H1 (cell line): Measurements from ENCODE around the gene SIPA1L3. TPM values are rescaled to one million over a fixed set of nuclear protein-coding genes. Genes with fewer than 3 reads are reported as not detected.

Experiments used
- CTCF ChIA-PET: fragments of 300-600 bp; sonication (Branson Sonifier 250); formaldehyde crosslinking; loops from one replicate; lab custom pipeline; 2021; ENCODE audit not compliant: partially characterized antibody; lab: Charles Lee
- POLR2A ChIA-PET: fragments of 300-600 bp; sonication (Branson Sonifier 250); formaldehyde crosslinking; loops from one replicate; lab custom pipeline; 2021; ENCODE audit warnings: inconsistent platforms; ENCODE audit not compliant: partially characterized antibody; lab: Charles Lee
- DNase-seq, 2 experiments: peaks; one replicate each; pipeline versions ENCODE4 v3.0.0 to v3.0.0-alpha.2; 2010 to 2022; ENCODE audit warnings: low spot score in 2 of 2, low read depth in 1 of 2, mixed read lengths in 1 of 2
- FAIRE-seq: peaks from 2 replicates; lab custom pipeline; 2011; peaks lifted over from hg19 to GRCh38; lab: Jason Lieb, UNC
- H2AFZ ChIP-seq: 2 replicates; pipeline ENCODE4 v1.8.1; 2012; ENCODE audit warnings: low read length, inconsistent platforms
- H2AK5ac ChIP-seq: 2 replicates; pipeline ENCODE4 v1.6.1; 2013; ENCODE audit warnings: low read depth, low read length
- H2BK120ac ChIP-seq: replicated peaks from 2 replicates; pipeline ENCODE3; 2013; ENCODE audit warnings: low read depth, low read length, inconsistent platforms
- H2BK12ac ChIP-seq: 2 replicates; pipeline ENCODE4 v1.6.1; 2013; ENCODE audit warnings: low read depth, low read length
- H2BK15ac ChIP-seq: 2 replicates; pipeline ENCODE4 v1.6.1; 2013; ENCODE audit warnings: low read length
- H2BK20ac ChIP-seq: 2 replicates; pipeline ENCODE4 v1.6.1; 2013; ENCODE audit warnings: low read length
- H2BK5ac ChIP-seq: 2 replicates; pipeline ENCODE4 v1.6.1; 2013; ENCODE audit warnings: low read depth, low read length
- H3K14ac ChIP-seq: 2 replicates; pipeline ENCODE4 v1.6.1; 2013; ENCODE audit warnings: inconsistent platforms; ENCODE audit not compliant: insufficient read length
- H3K18ac ChIP-seq: 2 replicates; pipeline ENCODE4 v1.6.1; 2013; ENCODE audit warnings: low read length; ENCODE audit errors: extremely low read depth
- H3K23ac ChIP-seq: 2 replicates; pipeline ENCODE4 v1.6.1; 2013; ENCODE audit warnings: inconsistent platforms; ENCODE audit not compliant: insufficient read length
- H3K23me2 ChIP-seq: 2 replicates; pipeline ENCODE4 v1.6.1; 2013; ENCODE audit warnings: low read depth, low read length
- H3K27ac ChIP-seq: 2 replicates; pipeline ENCODE4 v1.6.1; 2011; ENCODE audit warnings: low read depth, low read length, inconsistent platforms
- H3K27me3 ChIP-seq, 4 experiments: replicated peaks in 1 of 4; 1 replicate in 1 of 4; 2 replicates in 3 of 4; pipeline versions ENCODE4 v1.6.1 to v1.8.1; 2011 to 2013; ENCODE audit warnings: low read length in 3 of 4, mild to moderate bottlenecking in 3 of 4, inconsistent platforms in 2 of 4, mixed read lengths in 2 of 4, moderate library complexity in 1 of 4; ENCODE audit not compliant: control insufficient read depth in 3 of 4, insufficient read depth in 3 of 4; ENCODE audit errors: extremely low read depth in 1 of 4
- H3K36me3 ChIP-seq, 4 experiments: 2 replicates each; pipeline versions ENCODE4 v1.6.1 to v1.8.1; 2011 to 2013; ENCODE audit warnings: mild to moderate bottlenecking in 4 of 4, low read length in 3 of 4, moderate library complexity in 2 of 4, control low read depth in 1 of 4, inconsistent platforms in 1 of 4; ENCODE audit not compliant: insufficient read depth in 4 of 4, control insufficient read depth in 2 of 4
- H3K4ac ChIP-seq: replicated peaks from 2 replicates; pipeline ENCODE3; 2013; ENCODE audit warnings: low read length, low read depth, mixed read lengths, inconsistent platforms; ENCODE audit not compliant: insufficient read length
- H3K4me1 ChIP-seq, 4 experiments: replicated peaks in 1 of 4; 1 replicate in 1 of 4; 2 replicates in 3 of 4; pipeline versions ENCODE4 v1.6.1 to v1.8.1; 2011 to 2013; ENCODE audit warnings: low read length in 3 of 4, inconsistent platforms in 2 of 4, mixed read lengths in 1 of 4; ENCODE audit not compliant: insufficient read depth in 4 of 4, control insufficient read depth in 3 of 4
- H3K4me2 ChIP-seq, 2 experiments: 2 replicates each; pipeline versions ENCODE4 v1.6.1 to v1.8.1; 2011 to 2013; ENCODE audit warnings: low read depth in 2 of 2, low read length in 2 of 2, control low read depth in 1 of 2, inconsistent platforms in 1 of 2, mild to moderate bottlenecking in 1 of 2; ENCODE audit not compliant: insufficient read depth in 1 of 2
- H3K4me3 ChIP-seq, 4 experiments: fragments of 200-600, 300-600 bp in 1 of 4; sonication (generic), shearing (Covaris generic), sonication (Bioruptor Twin) in 1 of 4; 2 replicates each; pipeline versions ENCODE4 v1.5.1 to v1.8.1; 2011 to 2016; ENCODE audit warnings: low read length in 4 of 4, low read depth in 3 of 4, control low read depth in 2 of 4, inconsistent platforms in 2 of 4, mild to moderate bottlenecking in 2 of 4, mixed read lengths in 1 of 4, moderate library complexity in 1 of 4; ENCODE audit not compliant: insufficient read depth in 2 of 4; ENCODE audit errors: extremely low read depth in 1 of 4
- H3K56ac ChIP-seq: replicated peaks from 2 replicates; pipeline ENCODE3; 2013; ENCODE audit warnings: low read depth, mild to moderate bottlenecking, mixed read lengths, low read length, inconsistent platforms; ENCODE audit not compliant: insufficient read length
- H3K79me1 ChIP-seq: 2 replicates; pipeline ENCODE4 v1.6.1; 2013; ENCODE audit warnings: low read depth, low read length, control low read depth
- H3K79me2 ChIP-seq, 2 experiments: 2 replicates each; pipeline versions ENCODE4 v1.6.1 to v1.8.1; 2012 to 2013; ENCODE audit warnings: low read length in 2 of 2, mild to moderate bottlenecking in 2 of 2, inconsistent platforms in 1 of 2; ENCODE audit not compliant: insufficient read depth in 2 of 2, control insufficient read depth in 1 of 2
- H3K9ac ChIP-seq, 4 experiments: replicated peaks in 1 of 4; 1 replicate in 1 of 4; 2 replicates in 3 of 4; pipeline versions ENCODE4 v1.6.1 to v1.8.1; 2011 to 2013; ENCODE audit warnings: low read depth in 3 of 4, low read length in 3 of 4, control low read depth in 2 of 4, mild to moderate bottlenecking in 2 of 4, moderate library complexity in 2 of 4, inconsistent platforms in 1 of 4; ENCODE audit errors: extremely low read depth in 1 of 4
- H3K9me3 ChIP-seq, 2 experiments: 2 replicates each; pipeline versions ENCODE4 v1.6.1 to v1.8.1; 2012 to 2013; ENCODE audit warnings: mild to moderate bottlenecking in 2 of 2, moderate library complexity in 2 of 2, control low read depth in 1 of 2, inconsistent platforms in 1 of 2, low read depth in 1 of 2, low read length in 1 of 2, mixed read lengths in 1 of 2; ENCODE audit not compliant: insufficient read depth in 2 of 2
- H4K20me1 ChIP-seq, 2 experiments: replicated peaks in 1 of 2; 2 replicates each; pipeline versions ENCODE3 to v1.8.1; 2011 to 2013; ENCODE audit warnings: inconsistent platforms in 2 of 2, low read length in 2 of 2, mild to moderate bottlenecking in 1 of 2; ENCODE audit not compliant: insufficient read depth in 2 of 2, control insufficient read depth in 1 of 2
- H4K5ac ChIP-seq: 2 replicates; pipeline ENCODE4 v1.6.1; 2013; ENCODE audit warnings: low read length, low read depth, mixed read lengths, inconsistent platforms; ENCODE audit not compliant: insufficient read length
- H4K8ac ChIP-seq: 2 replicates; pipeline ENCODE4 v1.8.0; 2013; ENCODE audit warnings: mild to moderate bottlenecking, moderate library complexity, low read length, inconsistent platforms; ENCODE audit not compliant: insufficient read depth; ENCODE audit errors: extremely low read depth
- H4K91ac ChIP-seq: replicated peaks from 2 replicates; pipeline ENCODE3; 2013; ENCODE audit warnings: low read length, mixed read lengths, inconsistent platforms; ENCODE audit not compliant: insufficient read length
- E2F6 ChIP-seq: IDR thresholded peaks from 2 replicates; pipeline ENCODE4 v1.6.1; 2012; ENCODE audit warnings: inconsistent platforms
- WGBS, 2 experiments: shearing (Covaris generic) in 1 of 2; methylation state at CpG; one replicate each; pipeline versions ENCODE4 v1.1.6 to v1.1.7; 2013 to 2015; ENCODE audit warnings: low lambda C conversion rate in 2 of 2, mixed read lengths in 2 of 2, inconsistent platforms in 1 of 2, low coverage in 1 of 2, missing lambda C conversion rate in 1 of 2; ENCODE audit not compliant: insufficient replicate concordance in 2 of 2, insufficient coverage in 1 of 2, insufficient read length in 1 of 2; ENCODE audit errors: extremely low coverage in 1 of 2, missing lambda C conversion rate in 1 of 2; 5-methylcytosine and 5-hydroxymethylcytosine counted together
- polyA plus RNA-seq, 7 experiments: library from polyadenylated mRNA; depleted of rRNA in 3 of 7; stranded (reverse) in 5 of 7; unstranded in 2 of 7; fragments of >200 nt in 5 of 7; fragments of 200-250 nt in 2 of 7; gene quantifications; 1 replicate in 5 of 7; 2 replicates in 1 of 7; 4 replicates in 1 of 7; pipeline versions ENCODE4 v1.2.1 to v1.2.3, GENCODE V29; 2011 to 2013; ENCODE audit warnings: missing spikeins in 2 of 7, mixed read lengths in 2 of 7
- total RNA-seq: library from RNA; stranded (reverse); fragmentation: NEBNext Ultra II Directional; extraction: Animal tissue kit (Norgen Biotek cat#: 25700); gene quantifications from 2 replicates; pipeline ENCODE4 v1.2.1, GENCODE V29; 2021

Gene SIPA1L3
- total and polyA plus RNA-seq, 2 of the 8 experiments (the other 6 are each of a cell fraction or from before 2014, with no cell fraction given): 15.0 to 54.9 TPM

DNA sequence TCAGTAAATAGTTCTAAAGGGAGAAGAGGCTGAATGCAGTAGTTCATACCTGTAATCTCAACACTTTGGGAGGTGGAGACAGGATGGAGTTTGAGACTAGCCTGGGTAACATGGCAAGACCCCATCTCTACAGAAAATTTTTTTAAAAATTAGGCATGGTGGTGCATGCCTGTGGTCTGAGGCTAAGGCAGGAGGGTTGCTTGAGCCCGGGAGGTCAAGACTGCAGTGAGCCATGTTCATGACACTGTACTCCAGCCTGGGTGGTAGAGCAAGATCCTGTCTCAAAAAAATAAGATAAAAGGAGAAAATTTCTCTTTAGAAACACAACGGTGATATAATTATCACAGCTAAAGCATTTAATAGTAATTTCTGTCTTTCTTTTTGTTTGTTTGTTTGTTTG lies 57.1 kb downstream of the SIPA1L3 start:
- no peak overlapping the region for H3K27ac ChIP-seq
- H3K23ac ChIP-seq: no peak overlapping the region
- H4K91ac ChIP-seq: no peak overlapping the region
- H3K18ac ChIP-seq: no peak overlapping the region
- H3K9ac ChIP-seq: no peak overlapping the region
- H3K4me3 ChIP-seq: no peak overlapping the region
- H2BK15ac ChIP-seq: no peak overlapping the region
- no peaks in the 10 kb centered on the region for H3K36me3 ChIP-seq
- no peak overlapping the region for H3K4me2 ChIP-seq
- H3K4ac ChIP-seq: no peak overlapping the region
- WGBS, 2 experiments: 98% methylated on average over 2 of the region's 2 CpGs; no CpG with 5 or more reads in 1 of the 2 experiments
- POLR2A ChIA-PET: interaction anchor here (0.9 kb wide), 2 partner anchors 14 to 19 kb away, joined by 3 to 4 read pairs; no protein-coding TSS in a partner anchor
- H2BK12ac ChIP-seq: no peak overlapping the region
- H3K4me1 ChIP-seq: peaks cover 0 to 5% (median under 1%) of the 10 kb centered on the region in 4 experiments; a peak in 4 of 7 replicates
- H3K9me3 ChIP-seq: no peaks in the 10 kb centered on the region
- no peak overlapping the region for H2AK5ac ChIP-seq
- no peak overlapping the region for H2BK20ac ChIP-seq
- no peak overlapping the region for H2AFZ ChIP-seq
- H3K23me2 ChIP-seq: no peaks in the 10 kb centered on the region
- FAIRE-seq (no peak), DNase-seq (no peak)
- no peak overlapping the region for H4K5ac ChIP-seq
- CTCF ChIA-PET: interaction anchor here (1.0 to 1.7 kb wide), 4 partner anchors 18 to 131 kb away, joined by 3 to 6 read pairs (median 4); no protein-coding TSS in a partner anchor
- H3K79me2 ChIP-seq: peaks cover 0 to 70% of the 10 kb centered on the region in 2 experiments; a peak in 3 of 4 replicates
- H3K79me1 ChIP-seq: peaks cover 14% of the 10 kb centered on the region; the same call in 1 of the 2 replicates
- H4K20me1 ChIP-seq: peaks cover 3 to 5% of the 10 kb centered on the region in 2 experiments
- no peak overlapping the region for H2BK120ac ChIP-seq
- H3K56ac ChIP-seq: no peak overlapping the region
- no peak overlapping the region for H3K14ac ChIP-seq
- no peak overlapping the region for H4K8ac ChIP-seq
- H3K27me3 ChIP-seq: no peaks in the 10 kb centered on the region
- no peak overlapping the region for H2BK5ac ChIP-seq
- TF ChIP-seq E2F6: no peak
